Fibroblast of lung (primary cell): ENCODE measurements around the gene FLRT2. TPM values are rescaled to one million over a fixed set of nuclear protein-coding genes. Genes with fewer than 3 reads are reported as not detected.
A peak's percentile ranks its signal among the peaks of the same experiment; 100 is the strongest.

Source experiments
- DNase-seq, 2 donors: peaks; one replicate each; pipeline versions ENCODE4 v3.0.0 to v3.0.0-alpha.2; 2010; ENCODE audit warnings: low read depth in 2 of 2
- H2AFZ ChIP-seq: 2 replicates; pipeline ENCODE4 v1.5.1; 2012; ENCODE audit warnings: low read length, control low read depth, inconsistent platforms
- H3K27ac ChIP-seq: 2 replicates; pipeline ENCODE4 v1.5.1; 2011; ENCODE audit warnings: low read length, control low read depth; ENCODE audit not compliant: insufficient read depth
- H3K27me3 ChIP-seq: 2 replicates; pipeline ENCODE4 v1.5.1; 2011; ENCODE audit warnings: mild to moderate bottlenecking, low read length; ENCODE audit not compliant: control insufficient read depth, insufficient read depth
- H3K36me3 ChIP-seq: 2 replicates; pipeline ENCODE4 v1.5.1; 2011; ENCODE audit warnings: low read length; ENCODE audit not compliant: control insufficient read depth, insufficient read depth
- H3K4me1 ChIP-seq: 2 replicates; pipeline ENCODE4 v1.5.1; 2011; ENCODE audit warnings: low read length; ENCODE audit not compliant: control insufficient read depth, insufficient read depth; ENCODE audit errors: extremely low read depth
- H3K4me2 ChIP-seq: 2 replicates; pipeline ENCODE4 v1.5.1; 2011; ENCODE audit warnings: low read length, control low read depth; ENCODE audit not compliant: insufficient read depth; ENCODE audit errors: extremely low read depth
- H3K4me3 ChIP-seq, 4 experiments: fragments of 200-600 bp in 1 of 4; sonication (generic) in 1 of 4; replicated peaks in 1 of 4; 2 replicates each; pipeline ENCODE4 v1.5.1; 2011 to 2016; ENCODE audit warnings: low read length in 4 of 4, low read depth in 3 of 4, mild to moderate bottlenecking in 3 of 4, control low read depth in 2 of 4, inconsistent platforms in 1 of 4, mixed read lengths in 1 of 4; ENCODE audit not compliant: insufficient read depth in 1 of 4; ENCODE audit errors: control extremely low read depth in 1 of 4
- H3K79me2 ChIP-seq: 2 replicates; pipeline ENCODE4 v1.5.1; 2012; ENCODE audit warnings: mild to moderate bottlenecking, low read length, inconsistent platforms; ENCODE audit not compliant: control insufficient read depth, insufficient read depth
- H3K9ac ChIP-seq: 2 replicates; pipeline ENCODE4 v1.5.1; 2011; ENCODE audit warnings: mild to moderate bottlenecking, low read length, control low read depth; ENCODE audit not compliant: insufficient read depth
- H3K9me3 ChIP-seq: 2 replicates; pipeline ENCODE4 v1.5.1; 2012; ENCODE audit warnings: low read depth, low read length; ENCODE audit not compliant: control insufficient read depth, insufficient read depth
- H4K20me1 ChIP-seq: 2 replicates; pipeline ENCODE4 v1.5.1; 2011; ENCODE audit warnings: low read length; ENCODE audit not compliant: control insufficient read depth, insufficient read depth; ENCODE audit errors: extremely low read depth
- EZH2 ChIP-seq: IDR thresholded peaks from 2 replicates; pipeline ENCODE4 v1.5.1; 2012; ENCODE audit warnings: low read length, control low read depth, mild to moderate bottlenecking; ENCODE audit errors: missing control alignments
- polyA plus RNA-seq, 2 donors: library from polyadenylated mRNA; depleted of rRNA in 1 of 2; stranded (reverse) in 1 of 2; unstranded in 1 of 2; fragments of >200 nt; gene quantifications; 2 replicates each; pipeline ENCODE4 v1.2.1, GENCODE V29; 2011 to 2012; ENCODE audit warnings: missing spikeins in 1 of 2
- total RNA-seq: library from RNA; depleted of rRNA; stranded (reverse); fragments of >200 nt; gene quantifications from 2 replicates; pipeline ENCODE4 v1.2.1, GENCODE V29; 2014
- TF ChIP-seq, protein P1 (sequence below), 2 donors: IDR thresholded peaks in 1 of 2; conservative IDR thresholded peaks in 1 of 2; 1 replicate in 1 of 2; 2 replicates in 1 of 2; pipeline ENCODE4 v1.5.1; 2011 to 2012; ENCODE audit warnings: low read length in 2 of 2, control low read depth in 1 of 2, inconsistent platforms in 1 of 2, low read depth in 1 of 2, mild to moderate bottlenecking in 1 of 2

FLRT2 gene
- total and polyA plus RNA-seq, 2 donors (not counting 1 experiment from before 2014, with no cell fraction given): 4.6 to 14.5 TPM

DNA sequence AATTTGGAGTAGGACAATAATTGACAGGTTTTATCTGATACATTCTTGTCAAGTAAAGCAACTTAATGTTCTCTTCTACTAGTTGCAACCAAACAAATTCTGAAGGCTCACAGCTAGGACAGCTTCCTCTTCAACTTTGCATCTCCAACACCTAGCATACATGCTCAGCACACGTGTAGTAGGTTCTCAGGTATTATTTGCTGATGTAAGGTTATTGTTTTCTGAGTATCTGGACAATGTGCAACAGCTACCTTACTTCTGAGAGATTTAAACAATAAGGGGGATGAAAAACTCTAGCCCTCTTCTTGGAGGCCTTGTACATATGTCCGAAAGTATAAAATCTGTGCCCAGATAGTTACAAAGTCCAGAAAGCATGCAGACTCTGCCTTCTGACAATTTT, 15.5 kb upstream of the FLRT2 start:
- no peak overlapping the region for H3K27ac ChIP-seq
- H3K4me3 ChIP-seq: no peak overlapping the region

DNA sequence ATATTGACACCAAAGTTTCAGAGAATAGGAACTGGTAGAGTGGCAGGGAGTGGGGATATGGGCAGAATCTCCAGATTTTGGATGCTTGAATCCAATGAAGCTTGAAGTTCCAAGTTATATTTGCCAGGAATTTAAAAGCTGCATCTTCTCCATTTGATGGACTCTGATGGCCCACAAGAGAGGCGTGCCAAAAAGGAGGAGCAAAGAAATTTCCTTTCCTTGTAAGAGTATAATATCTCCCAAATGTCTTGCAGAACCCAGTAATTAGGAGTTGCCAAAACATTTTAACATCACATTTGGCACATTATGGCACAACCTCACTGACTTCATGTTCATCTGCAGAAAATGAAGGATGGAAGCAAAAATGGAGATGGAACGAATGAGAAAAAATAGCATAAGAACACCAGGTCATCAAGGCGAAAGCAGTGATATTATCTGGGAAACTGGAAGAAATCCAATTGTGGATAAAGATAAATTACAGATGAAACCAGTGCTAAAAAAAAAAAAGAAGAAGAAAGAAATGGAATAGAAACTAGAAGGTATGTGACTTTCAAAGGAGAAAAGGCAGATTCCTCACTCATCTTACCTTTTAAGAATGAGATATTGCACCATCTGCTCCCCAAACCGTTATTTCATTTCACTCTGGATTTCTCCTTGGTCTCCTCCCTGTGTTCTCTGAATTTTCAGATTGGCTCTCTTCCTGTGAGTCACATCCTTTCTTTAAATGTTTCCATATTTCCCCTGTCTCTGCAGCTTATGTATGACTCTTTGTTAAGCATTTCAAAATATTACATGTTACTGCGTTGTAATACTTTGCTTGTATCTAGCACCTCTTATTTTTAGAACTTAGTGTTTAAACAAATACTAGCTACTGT, 13.5 kb upstream of the FLRT2 start:
- TF ChIP-seq, protein P1, sequence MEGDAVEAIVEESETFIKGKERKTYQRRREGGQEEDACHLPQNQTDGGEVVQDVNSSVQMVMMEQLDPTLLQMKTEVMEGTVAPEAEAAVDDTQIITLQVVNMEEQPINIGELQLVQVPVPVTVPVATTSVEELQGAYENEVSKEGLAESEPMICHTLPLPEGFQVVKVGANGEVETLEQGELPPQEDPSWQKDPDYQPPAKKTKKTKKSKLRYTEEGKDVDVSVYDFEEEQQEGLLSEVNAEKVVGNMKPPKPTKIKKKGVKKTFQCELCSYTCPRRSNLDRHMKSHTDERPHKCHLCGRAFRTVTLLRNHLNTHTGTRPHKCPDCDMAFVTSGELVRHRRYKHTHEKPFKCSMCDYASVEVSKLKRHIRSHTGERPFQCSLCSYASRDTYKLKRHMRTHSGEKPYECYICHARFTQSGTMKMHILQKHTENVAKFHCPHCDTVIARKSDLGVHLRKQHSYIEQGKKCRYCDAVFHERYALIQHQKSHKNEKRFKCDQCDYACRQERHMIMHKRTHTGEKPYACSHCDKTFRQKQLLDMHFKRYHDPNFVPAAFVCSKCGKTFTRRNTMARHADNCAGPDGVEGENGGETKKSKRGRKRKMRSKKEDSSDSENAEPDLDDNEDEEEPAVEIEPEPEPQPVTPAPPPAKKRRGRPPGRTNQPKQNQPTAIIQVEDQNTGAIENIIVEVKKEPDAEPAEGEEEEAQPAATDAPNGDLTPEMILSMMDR (conservative IDR thresholded peaks at IDR 0.05 in 1 of 2, IDR thresholded peaks at IDR 0.05 in 1 of 2; ENCODE audit: low read depth in 1 of 2, low read length in 2 of 2): no peak
- no peak for TF ChIP-seq EZH2
- H4K20me1 ChIP-seq: no peaks in the 10 kb centered on the region
- no peak overlapping the region for H3K9ac ChIP-seq
- no peaks in the 10 kb centered on the region for H3K27me3 ChIP-seq
- H2AFZ ChIP-seq: no peak overlapping the region
- H3K79me2 ChIP-seq: no peaks in the 10 kb centered on the region
- H3K4me3 ChIP-seq: no peak overlapping the region
- peaks cover 5% of the 10 kb centered on the region for H3K4me1 ChIP-seq
- no peaks in the 10 kb centered on the region for H3K9me3 ChIP-seq
- DNase-seq: peak; percentile 77 to 90
- H3K27ac ChIP-seq: peak overlapping the region; percentile 14
- H3K4me2 ChIP-seq: peak overlapping the region; percentile 63
- no peaks in the 10 kb centered on the region for H3K36me3 ChIP-seq

More for the DNA sequence above, 15.5 kb upstream of the FLRT2 start:
- no peak overlapping the region for H3K9ac ChIP-seq
- no peak for TF ChIP-seq EZH2
- TF ChIP-seq, protein P1 (conservative IDR thresholded peaks at IDR 0.05 in 1 of 2, IDR thresholded peaks at IDR 0.05 in 1 of 2; ENCODE audit: low read depth in 1 of 2, low read length in 2 of 2): no peak
- peaks cover 5% of the 10 kb centered on the region for H3K4me1 ChIP-seq
- no peaks in the 10 kb centered on the region for H3K36me3 ChIP-seq
- no peaks in the 10 kb centered on the region for H3K9me3 ChIP-seq
- no peak overlapping the region for H3K4me2 ChIP-seq
- H3K27me3 ChIP-seq: no peaks in the 10 kb centered on the region
- H2AFZ ChIP-seq: no peak overlapping the region
- DNase-seq: no peak
- H4K20me1 ChIP-seq: no peaks in the 10 kb centered on the region
- no peaks in the 10 kb centered on the region for H3K79me2 ChIP-seq

DNA sequence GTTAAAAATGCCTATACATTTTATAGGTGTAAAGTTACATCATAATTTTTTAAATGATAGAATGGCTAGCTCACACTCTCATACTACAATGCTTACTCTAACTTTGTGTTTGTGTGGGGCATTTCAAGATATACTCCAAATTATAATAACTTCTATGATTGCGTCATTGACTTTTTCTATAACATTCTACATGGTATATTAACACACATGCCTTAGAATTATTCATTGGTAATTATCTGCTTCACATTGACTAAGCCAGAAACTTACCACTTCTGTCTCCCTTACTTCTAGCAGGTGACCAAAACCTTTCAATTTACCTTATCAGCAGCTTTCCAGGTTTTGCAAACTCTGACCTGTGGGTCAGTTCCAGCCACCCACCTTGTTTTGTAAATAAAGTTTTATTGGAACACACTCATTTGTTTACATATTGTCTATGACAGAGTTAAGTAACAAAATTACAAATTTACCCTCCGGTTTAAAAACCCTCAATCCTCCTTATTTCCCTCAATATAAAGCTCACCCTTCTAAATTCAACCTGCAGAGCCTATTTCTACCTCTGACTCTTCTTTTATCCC, 12.7 kb upstream of the FLRT2 start:
- H3K4me1 ChIP-seq: peaks cover 5% of the 10 kb centered on the region
- H3K4me3 ChIP-seq: no peak overlapping the region
- H2AFZ ChIP-seq: no peak overlapping the region

More for the DNA sequence above, 12.7 kb upstream of the FLRT2 start:
- Histone ChIP-seq H4K20me1 (no peaks in the 10 kb centered on the region), H3K4me2 (peak overlapping the region; percentile 5), H3K9me3 (no peaks in the 10 kb centered on the region), H3K27me3 (no peaks in the 10 kb centered on the region), H3K36me3 (no peaks in the 10 kb centered on the region), H3K27ac (peak overlapping the region; percentile 22), H3K9ac (no peak overlapping the region), H3K79me2 (no peaks in the 10 kb centered on the region)
- TF ChIP-seq, protein P1 (conservative IDR thresholded peaks at IDR 0.05 in 1 of 2, IDR thresholded peaks at IDR 0.05 in 1 of 2; ENCODE audit: low read depth in 1 of 2, low read length in 2 of 2): no peak
- no peak for TF ChIP-seq EZH2
- DNase-seq: no peak
